ENCODE results near the gene NEDD4L. TPM values are rescaled to one million over a fixed set of nuclear protein-coding genes. Genes with fewer than 3 reads are reported as not detected.

NEDD4L gene
- total RNA-seq, 1 donor from 2014 or later, result 93.9 TPM

DNA sequence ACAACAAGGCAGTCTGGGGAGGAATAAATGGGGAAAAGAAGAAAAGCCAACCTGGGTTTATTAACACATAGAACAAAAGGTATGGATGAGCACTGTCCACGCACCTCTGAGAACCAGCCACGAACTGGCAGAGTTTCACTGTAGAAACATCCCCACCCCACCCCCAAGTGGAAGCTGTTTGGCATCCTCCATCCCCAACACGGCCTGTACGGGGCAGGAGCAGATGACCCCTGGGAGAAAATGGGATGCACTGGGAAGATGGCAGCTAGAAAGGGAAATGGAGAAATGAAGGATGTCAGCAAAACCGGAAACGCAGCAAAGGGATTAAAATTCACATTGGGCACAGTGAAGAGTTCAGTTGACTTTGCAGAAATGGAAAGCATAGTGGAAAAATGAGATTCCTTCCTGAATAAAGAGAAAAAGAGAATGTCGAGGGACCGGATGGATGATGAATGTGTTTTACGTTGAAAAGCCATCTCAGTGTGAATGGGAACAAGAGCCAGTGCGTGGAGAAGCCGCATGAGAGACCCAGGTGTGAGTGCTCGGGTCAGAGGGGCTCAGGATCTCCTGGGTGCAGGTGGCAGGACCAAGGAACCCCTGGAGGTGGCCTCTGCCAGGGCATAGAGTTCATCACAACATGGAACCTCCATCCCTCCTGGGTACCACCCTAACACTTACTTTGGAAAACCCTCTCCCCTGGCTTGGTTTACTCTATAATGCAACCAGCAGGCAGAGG, 337.8 kb downstream of the NEDD4L start:
- Mint-ChIP-seq H3K9me3 (ENCODE audit: unreplicated experiment) (no peaks in the 10 kb centered on the region), H3K4me3 (ENCODE audit: unreplicated experiment) (no peak overlapping the region), H3K27me3 (ENCODE audit: low read depth, unreplicated experiment) (no peaks in the 10 kb centered on the region), H3K27ac (ENCODE audit: unreplicated experiment) (no peak overlapping the region), H3K4me1 (ENCODE audit: low read depth, unreplicated experiment) (peaks cover 5% of the 10 kb centered on the region), H3K36me3 (ENCODE audit: low read depth, unreplicated experiment) (peaks cover 32% of the 10 kb centered on the region)
- no peak overlapping the region for H3K4me3 ChIP-seq (ENCODE audit: insufficient read depth, low read depth, low read length)
- no peak for TF ChIP-seq CTCF (IDR thresholded peaks at IDR 0.05; ENCODE audit: insufficient read depth, low read depth, low read length)
- peaks cover 3% of the 10 kb centered on the region for H4K20me1 ChIP-seq (ENCODE audit: insufficient read depth, low read length)
- DNase-seq (ENCODE audit: low read depth), result no peak
- no peak for FAIRE-seq
- H3K4me1 ChIP-seq (ENCODE audit: insufficient read depth, low read length), result no peaks in the 10 kb centered on the region
- no peak overlapping the region for H2AFZ ChIP-seq (ENCODE audit: low read depth, low read length)
- H3K79me2 ChIP-seq (ENCODE audit: insufficient read depth, low read length), result no peaks in the 10 kb centered on the region
- no peaks in the 10 kb centered on the region for H3K9me3 ChIP-seq (ENCODE audit: insufficient read depth, low read depth, low read length)
- no peak overlapping the region for H3K27ac ChIP-seq (ENCODE audit: low read depth, low read length)
- H3K36me3 ChIP-seq (ENCODE audit: insufficient read depth, low read length), result peaks cover 26% of the 10 kb centered on the region
- H3K4me2 ChIP-seq (ENCODE audit: low read length), result no peak overlapping the region
- H3K9ac ChIP-seq (ENCODE audit: low read length), result no peak overlapping the region
- no peaks in the 10 kb centered on the region for H3K27me3 ChIP-seq (ENCODE audit: insufficient read depth, low read length)

DNA sequence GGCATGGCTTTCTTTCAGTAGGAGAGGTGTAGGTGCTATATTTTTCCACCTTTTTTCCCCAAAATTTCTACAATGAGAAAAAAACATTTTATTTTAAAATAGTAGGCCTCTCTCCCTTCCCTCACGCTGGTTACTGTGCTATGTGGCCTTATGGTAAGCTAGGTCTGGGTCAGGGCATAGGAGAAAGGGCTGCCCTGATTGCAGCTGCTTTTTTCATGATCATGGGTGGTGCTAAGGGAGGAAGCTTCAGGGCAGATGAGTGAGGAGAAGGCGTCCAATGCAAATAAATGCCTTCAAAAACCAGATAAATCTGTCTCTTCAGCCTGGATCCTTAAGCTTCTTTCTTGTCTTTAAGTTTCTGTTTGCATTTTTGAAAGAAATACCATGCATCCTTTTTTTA, 338.4 kb downstream of the NEDD4L start:
- no peak overlapping the region for H3K4me2 ChIP-seq (ENCODE audit: low read length)
- DNase-seq (ENCODE audit: low read depth), result no peak
- H3K27me3 ChIP-seq (ENCODE audit: insufficient read depth, low read length), result no peaks in the 10 kb centered on the region
- H3K36me3 ChIP-seq (ENCODE audit: insufficient read depth, low read length), result peaks cover 26% of the 10 kb centered on the region
- H3K4me1 ChIP-seq (ENCODE audit: insufficient read depth, low read length), result no peaks in the 10 kb centered on the region
- Mint-ChIP-seq H3K27me3 (ENCODE audit: low read depth, unreplicated experiment) (no peaks in the 10 kb centered on the region), H3K27ac (ENCODE audit: unreplicated experiment) (no peak overlapping the region), H3K4me3 (ENCODE audit: unreplicated experiment) (no peak overlapping the region), H3K9me3 (ENCODE audit: unreplicated experiment) (no peaks in the 10 kb centered on the region), H3K36me3 (ENCODE audit: low read depth, unreplicated experiment) (peaks cover 34% of the 10 kb centered on the region), H3K4me1 (ENCODE audit: low read depth, unreplicated experiment) (no peaks in the 10 kb centered on the region)
- no peak overlapping the region for H3K27ac ChIP-seq (ENCODE audit: low read depth, low read length)
- TF ChIP-seq EZH2 (IDR thresholded peaks at IDR 0.05; ENCODE audit: insufficient read depth, low read length), result no peak
- no peak for TF ChIP-seq CTCF (IDR thresholded peaks at IDR 0.05; ENCODE audit: insufficient read depth, low read depth, low read length)
- no peak overlapping the region for H3K9ac ChIP-seq (ENCODE audit: low read length)
- H3K4me3 ChIP-seq (ENCODE audit: insufficient read depth, low read depth, low read length), result no peak overlapping the region
- peaks cover 3% of the 10 kb centered on the region for H4K20me1 ChIP-seq (ENCODE audit: insufficient read depth, low read length)
- no peak overlapping the region for H2AFZ ChIP-seq (ENCODE audit: low read depth, low read length)
- H3K9me3 ChIP-seq (ENCODE audit: insufficient read depth, low read depth, low read length), result no peaks in the 10 kb centered on the region
- FAIRE-seq, result no peak
- H3K79me2 ChIP-seq (ENCODE audit: insufficient read depth, low read length), result no peaks in the 10 kb centered on the region

DNA sequence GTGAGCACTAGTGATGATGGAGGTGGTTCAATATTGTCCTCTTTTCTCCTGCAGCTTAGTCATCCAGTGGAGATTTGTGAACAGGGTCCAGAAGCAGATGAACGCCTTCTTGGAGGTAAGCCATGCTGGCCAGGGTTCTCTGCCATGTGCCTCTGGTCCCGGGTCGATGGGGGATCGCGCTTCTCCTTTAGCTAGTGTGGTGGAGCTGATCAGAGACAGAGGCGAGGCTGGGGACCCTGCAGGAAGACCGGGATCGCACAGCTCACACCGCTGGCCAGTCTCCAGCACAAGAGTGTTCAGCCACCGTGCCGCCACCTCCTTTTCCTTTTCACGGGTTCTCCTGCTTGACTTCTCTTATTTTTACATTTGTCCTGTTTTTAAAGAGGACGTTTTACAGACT, 341.4 kb downstream of the NEDD4L start:
- peaks cover 47% of the 10 kb centered on the region for H3K36me3 Mint-ChIP-seq (ENCODE audit: low read depth, unreplicated experiment)
- TF ChIP-seq EZH2 (IDR thresholded peaks at IDR 0.05; ENCODE audit: insufficient read depth, low read length) (no peak), CTCF (IDR thresholded peaks at IDR 0.05; ENCODE audit: insufficient read depth, low read depth, low read length) (no peak)
- FAIRE-seq, result no peak
- H3K4me2 ChIP-seq (ENCODE audit: low read length), result no peak overlapping the region
- H3K27ac Mint-ChIP-seq (ENCODE audit: unreplicated experiment), result no peak overlapping the region
- no peaks in the 10 kb centered on the region for H3K79me2 ChIP-seq (ENCODE audit: insufficient read depth, low read length)
- no peaks in the 10 kb centered on the region for H3K4me1 Mint-ChIP-seq (ENCODE audit: low read depth, unreplicated experiment)
- H3K27ac ChIP-seq (ENCODE audit: low read depth, low read length), result no peak overlapping the region
- no peak for DNase-seq (ENCODE audit: low read depth)
- no peak overlapping the region for H3K9ac ChIP-seq (ENCODE audit: low read length)
- no peaks in the 10 kb centered on the region for H3K27me3 Mint-ChIP-seq (ENCODE audit: low read depth, unreplicated experiment)
- H2AFZ ChIP-seq (ENCODE audit: low read depth, low read length), result no peak overlapping the region
- H3K9me3 ChIP-seq (ENCODE audit: insufficient read depth, low read depth, low read length), result no peaks in the 10 kb centered on the region
- H4K20me1 ChIP-seq (ENCODE audit: insufficient read depth, low read length), result peaks cover 3% of the 10 kb centered on the region
- H3K36me3 ChIP-seq (ENCODE audit: insufficient read depth, low read length), result peaks cover 46% of the 10 kb centered on the region
- H3K9me3 Mint-ChIP-seq (ENCODE audit: unreplicated experiment), result no peaks in the 10 kb centered on the region
- no peaks in the 10 kb centered on the region for H3K27me3 ChIP-seq (ENCODE audit: insufficient read depth, low read length)
- no peak overlapping the region for H3K4me3 Mint-ChIP-seq (ENCODE audit: unreplicated experiment)
- H3K4me1 ChIP-seq (ENCODE audit: insufficient read depth, low read length), result no peaks in the 10 kb centered on the region
- no peak overlapping the region for H3K4me3 ChIP-seq (ENCODE audit: insufficient read depth, low read depth, low read length)
